DMS 273 (cell line): Measurements from ENCODE around the gene NIPAL3.
A peak's percentile ranks its signal among the peaks of the same experiment; 100 is the strongest.

Experiments
- DNase-seq: peaks from one replicate; lab custom pipeline; 2025; ENCODE audit not compliant: unreplicated experiment; lab: John Stamatoyannopoulos, UW

The NIPAL3 gene

GRCh38 chr1:24415334-24415909 lies at the start of gene NIPAL3:
TSS of gene NIPAL3 (plus strand) at chr1:24415802. CDS start at chr1:24419548, 3,746 bp downstream.
- peak; percentile 99 for DNase-seq

GRCh38 chr1:24366707-24367106 lies 48.9 kb upstream of the NIPAL3 start:
- DNase-seq, result no peak

GRCh38 chr1:24369199-24369598 lies 46.4 kb upstream of the NIPAL3 start:
- DNase-seq, result no peak

- no peak for DNase-seq
These were observed 45.8 kb upstream of the NIPAL3 start for GRCh38 chr1:24369801-24370200.

GRCh38 chr1:24373044-24373443 lies 42.6 kb upstream of the NIPAL3 start:
- DNase-seq, result no peak

GRCh38 chr1:24373710-24374109 lies 41.9 kb upstream of the NIPAL3 start:
- DNase-seq, result no peak

- peak; percentile 39 for DNase-seq
These were observed 40.5 kb upstream of the NIPAL3 start for GRCh38 chr1:24374891-24375786.

- no peak for DNase-seq
These were observed 35.8 kb upstream of the NIPAL3 start for GRCh38 chr1:24379733-24380315.

- DNase-seq, result no peak
These were observed 35.1 kb upstream of the NIPAL3 start for GRCh38 chr1:24380508-24380907.

GRCh38 chr1:24381256-24381655 lies 34.3 kb upstream of the NIPAL3 start:
- no peak for DNase-seq

- no peak for DNase-seq
These were observed 33.4 kb upstream of the NIPAL3 start for GRCh38 chr1:24382165-24382577.

- peak; percentile 53 for DNase-seq
These were observed 32.1 kb upstream of the NIPAL3 start for GRCh38 chr1:24383381-24383940.

- no peak for DNase-seq
These were observed 31.1 kb upstream of the NIPAL3 start for GRCh38 chr1:24384251-24385090.

GRCh38 chr1:24385160-24385940 lies 30.3 kb upstream of the NIPAL3 start:
- DNase-seq, result peak; percentile 64

GRCh38 chr1:24386241-24386640 lies 29.4 kb upstream of the NIPAL3 start:
- DNase-seq, result peak; percentile 87

- DNase-seq, result no peak
These were observed 28.7 kb upstream of the NIPAL3 start for GRCh38 chr1:24386931-24387330.

GRCh38 chr1:24387636-24388175 lies 27.9 kb upstream of the NIPAL3 start:
- DNase-seq, result no peak

- DNase-seq, result no peak
These were observed 27.2 kb upstream of the NIPAL3 start for GRCh38 chr1:24388331-24388885.

- DNase-seq, result no peak
These were observed 26.3 kb upstream of the NIPAL3 start for GRCh38 chr1:24389231-24389678.
